Activated gamma-delta T cell treated with Interleukin-2 at 50 U/mL for 16 hours (primary cell): ENCODE results near the gene ASRGL1.

Experiments used
- DNase-seq: peaks from one replicate; pipeline ENCODE4 v3.0.0-alpha.2; 2020

Gene ASRGL1

GRCh38 chr11:62419314-62419929 is 82.2 kb downstream of the ASRGL1 start:
- no peak for DNase-seq

GRCh38 chr11:62419943-62420342 is 82.7 kb downstream of the ASRGL1 start:
- DNase-seq, result no peak

GRCh38 chr11:62420882-62421281 is 83.6 kb downstream of the ASRGL1 start:
- no peak for DNase-seq

GRCh38 chr11:62421996-62422395 is 84.7 kb downstream of the ASRGL1 start:
- DNase-seq, result no peak

GRCh38 chr11:62423012-62423411 is 85.8 kb downstream of the ASRGL1 start:
- no peak for DNase-seq

GRCh38 chr11:62427630-62428233 is 90.5 kb downstream of the ASRGL1 start:
- no peak for DNase-seq

- no peak for DNase-seq
Measured at GRCh38 chr11:62428871-62429560, 91.8 kb downstream of the ASRGL1 start.

GRCh38 chr11:62430425-62430824 is 93.2 kb downstream of the ASRGL1 start:
- no peak for DNase-seq

GRCh38 chr11:62431171-62431901 is 94.1 kb downstream of the ASRGL1 start:
- no peak for DNase-seq

GRCh38 chr11:62432695-62433094 is 95.4 kb downstream of the ASRGL1 start:
- no peak for DNase-seq

- DNase-seq, result no peak
Measured at GRCh38 chr11:62433141-62433903, 96.1 kb downstream of the ASRGL1 start.

- DNase-seq, result no peak
Measured at GRCh38 chr11:62433904-62434276, 96.6 kb downstream of the ASRGL1 start.

- DNase-seq, result no peak
Measured at GRCh38 chr11:62435846-62436660, 98.8 kb downstream of the ASRGL1 start.

- DNase-seq, result no peak
Measured at GRCh38 chr11:62437616-62438015, 100.4 kb downstream of the ASRGL1 start.

- no peak for DNase-seq
Measured at GRCh38 chr11:62438641-62439040, 101.4 kb downstream of the ASRGL1 start.

- no peak for DNase-seq
Measured at GRCh38 chr11:62439785-62440602, 102.7 kb downstream of the ASRGL1 start.
